GM18502 (cell line): ENCODE data around the gene SLC9A9.

Source experiments
- ATAC-seq: cut with Tn5 transposase; IDR thresholded peaks from one replicate; pipeline ENCODE4 v1.9.1; 2021; ENCODE audit warnings: mild to moderate bottlenecking; ENCODE audit not compliant: unreplicated experiment, poor library complexity

Gene SLC9A9

GRCh38 chr3:143242691-143243090 lies 605.6 kb downstream of the SLC9A9 start:
- no peak for ATAC-seq

GRCh38 chr3:143242101-143242500 lies 606.2 kb downstream of the SLC9A9 start:
- ATAC-seq, result no peak

GRCh38 chr3:143241481-143241951 lies 606.8 kb downstream of the SLC9A9 start:
- no peak for ATAC-seq

GRCh38 chr3:143240886-143241285 lies 607.4 kb downstream of the SLC9A9 start:
- no peak for ATAC-seq

GRCh38 chr3:143239031-143239430 lies 609.2 kb downstream of the SLC9A9 start:
- ATAC-seq, result no peak

- no peak for ATAC-seq
Measured at GRCh38 chr3:143237077-143237627, 611.1 kb downstream of the SLC9A9 start.

GRCh38 chr3:143236226-143236964 lies 611.9 kb downstream of the SLC9A9 start:
- ATAC-seq, result no peak

- no peak for ATAC-seq
Measured at GRCh38 chr3:143235614-143236204, 612.6 kb downstream of the SLC9A9 start.

GRCh38 chr3:143234526-143234925 lies 613.7 kb downstream of the SLC9A9 start:
- no peak for ATAC-seq

- ATAC-seq, result no peak
Measured at GRCh38 chr3:143232981-143233380, 615.3 kb downstream of the SLC9A9 start.

- ATAC-seq, result no peak
Measured at GRCh38 chr3:143228405-143228804, 619.9 kb downstream of the SLC9A9 start.

GRCh38 chr3:143226678-143227291 lies 621.5 kb downstream of the SLC9A9 start:
- no peak for ATAC-seq

- ATAC-seq, result no peak
Measured at GRCh38 chr3:143224716-143225115, 623.6 kb downstream of the SLC9A9 start.

- no peak for ATAC-seq
Measured at GRCh38 chr3:143222981-143223380, 625.3 kb downstream of the SLC9A9 start.

- no peak for ATAC-seq
Measured at GRCh38 chr3:143222505-143222904, 625.8 kb downstream of the SLC9A9 start.

GRCh38 chr3:143221446-143221845 lies 626.8 kb downstream of the SLC9A9 start:
- no peak for ATAC-seq

- ATAC-seq, result no peak
Measured at GRCh38 chr3:143220741-143221140, 627.5 kb downstream of the SLC9A9 start.

GRCh38 chr3:143218166-143218835 lies 630.0 kb downstream of the SLC9A9 start:
- no peak for ATAC-seq

- ATAC-seq, result no peak
Measured at GRCh38 chr3:143217283-143217682, 631.0 kb downstream of the SLC9A9 start.

- no peak for ATAC-seq
Measured at GRCh38 chr3:143216709-143217182, 631.5 kb downstream of the SLC9A9 start.
